IPS-15b (cell line): ENCODE measurements around the gene SIAE.
A peak's percentile ranks its signal among the peaks of the same experiment; 100 is the strongest.

ENCODE experiments used
- H3K27me3 ChIP-seq: one replicate; pipeline ENCODE4 v1.6.1; 2013; ENCODE audit warnings: low read length; ENCODE audit not compliant: control insufficient read depth, insufficient read depth
- H3K36me3 ChIP-seq: one replicate; pipeline ENCODE4 v1.6.1; 2013; ENCODE audit warnings: low read length; ENCODE audit not compliant: control insufficient read depth, insufficient read depth
- H3K4me1 ChIP-seq: one replicate; pipeline ENCODE4 v1.6.1; 2013; ENCODE audit warnings: mild to moderate bottlenecking, low read length; ENCODE audit not compliant: control insufficient read depth, insufficient read depth
- H3K4me3 ChIP-seq: one replicate; pipeline ENCODE4 v1.5.1; 2013; ENCODE audit warnings: low read depth, low read length
- H3K9ac ChIP-seq: one replicate; pipeline ENCODE4 v1.6.1; 2013; ENCODE audit warnings: low read depth, mild to moderate bottlenecking, low read length
- H3K9me3 ChIP-seq: one replicate; pipeline ENCODE4 v1.6.1; 2013; ENCODE audit warnings: mild to moderate bottlenecking, low read length; ENCODE audit not compliant: control insufficient read depth, insufficient read depth

Gene SIAE

DNA sequence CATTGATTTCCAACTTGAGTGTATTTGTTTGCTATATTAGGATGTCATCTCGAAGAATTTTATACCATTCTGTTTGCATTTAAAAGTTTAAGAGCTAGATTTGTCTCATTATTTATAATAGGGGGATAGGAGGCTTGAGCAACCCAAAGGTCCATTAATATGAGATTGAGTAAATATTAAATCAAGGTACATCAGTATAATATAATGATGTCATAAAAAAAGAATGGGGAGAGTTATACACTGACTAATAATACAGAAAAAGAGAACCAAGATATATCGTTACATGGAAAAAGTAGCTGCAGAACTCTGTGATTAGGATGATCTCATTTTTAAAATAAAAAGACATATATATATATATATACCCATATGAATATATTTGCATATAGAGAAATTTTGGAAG is 19.6 kb upstream of the SIAE start:
- no peak overlapping the region for H3K9ac ChIP-seq
- no peaks in the 10 kb centered on the region for H3K9me3 ChIP-seq
- no peaks in the 10 kb centered on the region for H3K27me3 ChIP-seq
- H3K36me3 ChIP-seq, result no peaks in the 10 kb centered on the region
- H3K4me1 ChIP-seq, result no peaks in the 10 kb centered on the region
- no peak overlapping the region for H3K4me3 ChIP-seq

DNA sequence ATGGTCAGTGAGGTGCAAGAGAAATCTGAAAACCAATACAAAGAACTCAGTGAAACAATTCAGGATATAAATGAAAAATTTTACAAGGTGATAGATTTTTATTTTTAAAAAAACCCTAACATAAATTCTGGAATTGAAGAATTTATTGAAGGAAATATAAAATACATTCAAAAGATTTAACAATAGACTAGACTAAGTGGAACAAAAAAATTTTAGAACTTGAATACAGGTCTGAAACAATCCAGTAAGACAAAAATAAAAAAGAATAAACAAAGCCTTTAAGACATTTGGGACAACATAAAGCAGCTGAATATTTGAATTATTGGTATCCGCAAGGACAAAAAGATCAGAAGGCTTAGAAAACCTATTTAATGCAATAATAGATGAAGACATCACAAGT is 8.9 kb upstream of the SIAE start:
- H3K36me3 ChIP-seq, result no peaks in the 10 kb centered on the region
- no peak overlapping the region for H3K9ac ChIP-seq
- no peak overlapping the region for H3K4me3 ChIP-seq
- no peaks in the 10 kb centered on the region for H3K4me1 ChIP-seq
- peaks cover 2% of the 10 kb centered on the region for H3K9me3 ChIP-seq
- H3K27me3 ChIP-seq, result no peaks in the 10 kb centered on the region

DNA sequence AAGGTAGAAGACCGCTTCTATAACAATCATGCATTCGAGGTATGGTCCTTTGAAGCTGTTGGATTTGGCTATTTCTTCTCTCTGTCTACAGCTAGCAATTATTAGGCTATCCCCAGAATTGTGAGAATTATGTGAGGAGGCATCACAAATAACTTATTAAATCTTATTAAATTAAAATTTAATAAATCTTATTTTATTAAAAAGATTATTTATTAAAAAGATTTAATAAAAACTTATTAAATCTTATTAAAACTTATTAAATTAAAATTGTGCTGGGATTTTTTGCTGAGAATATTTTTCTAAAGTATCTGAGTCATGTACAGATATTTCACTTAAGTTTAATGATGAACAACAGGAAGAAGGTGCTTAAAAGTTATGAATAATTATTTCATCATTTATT is 7.9 kb upstream of the SIAE start:
- no peaks in the 10 kb centered on the region for H3K4me1 ChIP-seq
- no peak overlapping the region for H3K9ac ChIP-seq
- no peaks in the 10 kb centered on the region for H3K27me3 ChIP-seq
- H3K9me3 ChIP-seq, result peaks cover 2% of the 10 kb centered on the region
- H3K36me3 ChIP-seq, result no peaks in the 10 kb centered on the region
- H3K4me3 ChIP-seq, result no peak overlapping the region

DNA sequence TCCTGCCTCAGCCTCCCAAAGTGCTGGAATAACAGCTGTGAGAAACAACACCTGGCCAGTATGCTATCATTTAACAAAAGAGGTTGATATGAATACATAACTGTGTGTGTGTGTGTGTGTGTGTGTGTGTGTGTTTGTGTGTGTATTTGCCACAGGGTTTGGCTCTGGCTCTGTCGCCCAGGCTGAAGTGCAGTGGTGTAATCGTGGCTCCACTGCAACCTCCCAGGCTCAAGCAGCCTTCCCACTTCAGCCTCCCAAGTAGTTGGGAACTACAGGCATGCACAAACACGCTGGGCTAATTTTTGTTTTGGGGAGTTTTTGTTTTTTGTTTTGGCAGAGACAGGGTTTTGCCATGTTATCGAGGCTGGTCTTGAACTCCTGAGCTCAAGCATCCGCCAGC is 4.9 kb upstream of the SIAE start:
- Histone ChIP-seq H3K4me1 (no peaks in the 10 kb centered on the region), H3K9ac (no peak overlapping the region), H3K9me3 (no peaks in the 10 kb centered on the region)

DNA sequence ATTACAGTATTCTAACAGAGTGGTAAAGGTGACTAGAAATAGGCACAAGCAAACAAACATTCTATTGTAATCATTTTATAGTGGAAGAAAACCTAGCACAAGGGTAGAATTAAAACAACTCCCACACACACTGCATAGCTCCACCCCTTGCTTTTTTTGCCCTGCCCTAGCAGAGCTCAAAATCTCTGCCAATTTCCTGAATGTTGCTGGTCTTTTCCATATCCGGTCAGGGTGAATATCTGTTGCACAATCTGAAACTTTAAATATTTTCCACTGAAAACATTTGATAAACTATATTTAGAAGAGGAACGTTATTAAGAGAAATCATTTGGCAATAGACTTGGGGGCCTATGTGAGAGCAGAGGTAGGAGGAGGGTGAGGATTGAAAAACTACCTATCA is 2.8 kb upstream of the SIAE start:
- Histone ChIP-seq H3K9ac (no peak overlapping the region), H3K4me3 (no peak overlapping the region), H3K36me3 (no peaks in the 10 kb centered on the region), H3K9me3 (no peaks in the 10 kb centered on the region), H3K27me3 (peaks cover 26% of the 10 kb centered on the region), H3K4me1 (no peaks in the 10 kb centered on the region)

More for the DNA sequence above, 4.9 kb upstream of the SIAE start:
- peaks cover 10% of the 10 kb centered on the region for H3K27me3 ChIP-seq
- no peaks in the 10 kb centered on the region for H3K36me3 ChIP-seq
- H3K4me3 ChIP-seq, result no peak overlapping the region

DNA sequence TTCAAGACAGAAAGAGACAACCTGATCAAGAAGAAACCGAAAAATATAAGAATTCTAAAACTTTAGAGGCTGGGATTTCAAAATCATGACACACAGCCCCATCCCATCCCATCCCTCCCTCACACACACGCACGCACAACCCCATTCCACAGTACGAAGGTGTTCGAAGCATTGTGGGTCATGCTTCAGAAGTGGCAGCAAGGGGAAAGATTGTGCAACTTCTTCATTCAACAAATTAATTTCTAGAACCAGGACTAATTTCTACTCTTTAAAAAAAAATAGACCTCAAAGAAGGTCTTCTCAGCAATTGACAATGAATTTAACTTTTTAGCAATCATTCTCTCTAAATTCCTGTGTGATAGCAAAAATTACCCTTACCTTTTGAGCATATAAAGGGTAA is 1.0 kb upstream of the SIAE start:
- no peaks in the 10 kb centered on the region for H3K9me3 ChIP-seq
- peaks cover 29% of the 10 kb centered on the region for H3K27me3 ChIP-seq
- no peaks in the 10 kb centered on the region for H3K36me3 ChIP-seq
- no peak overlapping the region for H3K9ac ChIP-seq
- no peaks in the 10 kb centered on the region for H3K4me1 ChIP-seq
- peak overlapping the region; percentile 75 for H3K4me3 ChIP-seq

DNA sequence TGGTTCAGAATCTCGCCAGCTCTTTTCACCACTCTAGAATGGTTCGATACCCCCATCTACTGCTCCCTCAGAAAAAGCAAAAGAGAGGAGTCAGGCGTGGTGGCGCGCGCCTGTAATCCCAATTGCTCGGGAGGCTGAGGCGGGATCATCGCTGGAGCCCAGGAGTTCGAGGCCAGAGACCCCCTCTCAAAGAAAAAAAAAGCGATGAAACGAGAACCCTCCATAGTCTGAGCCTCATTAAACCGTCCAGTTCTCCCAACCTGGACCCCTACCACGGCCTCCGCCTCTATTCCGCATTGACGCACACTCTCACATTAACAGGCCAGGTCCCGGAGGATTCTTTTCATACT is 604 bp upstream of the SIAE start:
- Histone ChIP-seq H3K36me3 (no peaks in the 10 kb centered on the region), H3K4me1 (no peaks in the 10 kb centered on the region), H3K9me3 (no peaks in the 10 kb centered on the region), H3K27me3 (peaks cover 29% of the 10 kb centered on the region), H3K4me3 (peak overlapping the region; percentile 75), H3K9ac (no peak overlapping the region)

DNA sequence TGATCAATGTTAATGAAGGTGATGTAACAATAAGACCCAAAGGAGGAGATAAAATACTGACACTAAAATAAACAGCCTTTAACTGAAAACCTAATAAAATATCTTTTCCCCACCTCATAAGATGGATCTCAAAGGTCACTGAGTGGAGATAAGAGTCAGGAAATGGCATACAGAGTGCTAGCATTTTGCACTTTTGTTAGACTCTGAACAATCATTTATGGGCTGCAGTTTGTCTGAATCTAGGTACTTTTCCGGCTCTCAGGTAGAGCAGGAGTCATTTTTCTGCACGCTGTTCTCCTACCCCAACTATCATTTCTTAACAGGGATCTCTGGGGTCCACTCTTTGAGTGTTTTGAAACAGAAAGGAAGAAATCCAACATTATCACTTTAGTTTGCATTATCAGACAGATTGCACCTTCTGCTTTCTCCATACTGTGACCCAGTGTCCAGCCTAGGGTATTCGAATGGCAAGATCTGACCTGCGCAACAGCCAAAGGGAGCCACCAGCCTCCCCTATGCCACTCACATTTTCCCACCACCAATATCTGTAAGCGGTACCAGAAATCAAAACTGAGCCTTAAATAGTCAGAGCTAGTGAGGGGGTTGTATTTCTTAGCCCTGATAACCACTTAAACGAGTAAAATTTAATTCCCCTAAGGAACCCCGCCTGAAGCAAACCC is 863 bp downstream of the SIAE start:
- Histone ChIP-seq H3K9ac (peak overlapping the region; percentile 61), H3K9me3 (no peaks in the 10 kb centered on the region), H3K4me3 (peak overlapping the region; percentile 75), H3K36me3 (no peaks in the 10 kb centered on the region), H3K27me3 (peaks cover 33% of the 10 kb centered on the region), H3K4me1 (no peaks in the 10 kb centered on the region)

DNA sequence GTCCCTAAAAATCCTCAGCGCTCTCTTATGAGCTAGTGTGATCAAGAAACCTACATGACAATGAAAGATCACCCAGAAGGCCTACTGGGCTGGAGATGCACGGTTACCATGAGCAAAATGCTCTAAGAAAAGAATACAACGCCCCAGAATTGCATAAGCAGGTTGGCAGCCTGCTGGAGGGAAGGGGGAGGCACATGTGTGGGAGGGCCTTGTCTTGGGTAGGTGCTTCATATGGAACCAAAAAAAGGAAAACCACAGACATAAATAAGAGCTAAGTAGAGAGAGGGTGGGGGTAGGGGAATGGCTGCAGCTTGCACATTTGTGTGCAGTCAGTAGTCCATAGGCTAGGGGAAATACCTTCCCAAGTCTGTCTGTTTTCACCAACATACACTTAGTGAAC is 2.8 kb downstream of the SIAE start:
- Histone ChIP-seq H3K9me3 (no peaks in the 10 kb centered on the region), H3K36me3 (no peaks in the 10 kb centered on the region), H3K4me3 (no peak overlapping the region), H3K9ac (no peak overlapping the region), H3K27me3 (peaks cover 33% of the 10 kb centered on the region), H3K4me1 (no peaks in the 10 kb centered on the region)

DNA sequence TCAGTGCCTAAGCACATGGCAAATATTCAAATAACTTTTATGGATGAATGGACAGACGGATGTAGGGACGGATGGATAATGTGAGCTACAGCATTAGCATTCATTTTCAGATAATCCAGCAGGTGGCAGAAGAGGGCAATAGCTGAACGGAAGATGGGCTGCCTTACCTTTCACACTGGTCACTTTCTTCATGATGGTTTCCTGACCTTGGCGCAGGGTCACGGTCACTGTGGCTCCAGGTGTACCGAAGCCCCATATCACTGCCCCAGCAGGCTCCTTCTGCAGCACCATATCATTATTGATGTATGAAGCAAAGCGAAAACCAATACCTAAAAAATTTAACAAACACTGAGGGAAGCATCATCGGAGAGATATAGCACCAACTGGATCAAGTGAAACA is 4.3 kb downstream of the SIAE start:
- Histone ChIP-seq H3K9me3 (no peaks in the 10 kb centered on the region), H3K9ac (no peak overlapping the region), H3K4me1 (no peaks in the 10 kb centered on the region), H3K27me3 (peaks cover 24% of the 10 kb centered on the region), H3K36me3 (no peaks in the 10 kb centered on the region), H3K4me3 (no peak overlapping the region)

DNA sequence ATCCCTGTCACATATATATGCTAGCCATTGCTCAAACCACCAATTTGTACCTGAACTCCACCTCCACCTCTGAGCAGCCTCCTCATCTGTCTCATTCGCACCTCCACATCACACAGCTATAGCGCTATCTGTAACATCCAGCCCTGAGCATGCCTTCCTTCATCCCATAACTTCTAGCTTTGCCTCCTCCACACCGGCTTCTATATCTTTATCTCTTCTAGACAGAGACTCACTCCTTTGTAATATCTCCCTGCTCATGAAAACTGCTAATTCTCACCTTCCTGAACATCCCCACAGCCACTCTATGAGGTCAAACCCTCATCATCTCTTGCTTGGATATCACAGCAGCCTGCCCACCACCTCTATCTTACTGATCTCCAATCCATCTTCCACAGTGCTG is 5.9 kb downstream of the SIAE start:
- Histone ChIP-seq H3K36me3 (no peaks in the 10 kb centered on the region), H3K4me3 (no peak overlapping the region), H3K27me3 (peaks cover 17% of the 10 kb centered on the region), H3K4me1 (no peaks in the 10 kb centered on the region), H3K9ac (no peak overlapping the region), H3K9me3 (no peaks in the 10 kb centered on the region)

DNA sequence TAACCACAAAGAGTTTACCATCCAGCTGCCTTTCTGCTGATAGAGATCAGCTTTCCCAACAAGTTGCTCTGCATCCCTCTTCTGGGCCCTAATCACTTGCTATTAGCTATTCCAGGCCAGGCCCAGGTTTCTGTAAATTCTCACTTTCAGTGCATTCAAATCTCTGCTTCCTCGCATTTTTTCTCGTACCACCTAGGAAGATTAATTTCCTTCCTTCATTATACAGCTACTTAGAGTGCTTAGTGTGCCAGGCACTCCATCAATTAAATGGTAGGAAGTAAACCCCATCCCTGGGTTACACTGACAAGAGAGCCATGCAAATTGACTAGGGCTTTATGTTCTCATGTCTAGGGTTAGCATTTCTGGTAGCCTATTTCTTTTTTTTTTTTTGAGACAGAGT is 9.7 kb downstream of the SIAE start:
- no peaks in the 10 kb centered on the region for H3K9me3 ChIP-seq

More for the DNA sequence above, 9.7 kb downstream of the SIAE start:
- H3K27me3 ChIP-seq, result peaks cover 4% of the 10 kb centered on the region
- H3K4me1 ChIP-seq, result no peaks in the 10 kb centered on the region
- no peak overlapping the region for H3K9ac ChIP-seq
- H3K4me3 ChIP-seq, result no peak overlapping the region
- no peaks in the 10 kb centered on the region for H3K36me3 ChIP-seq
